ENCODE measurements around the gene MINDY4B. TPM values are rescaled to one million over a fixed set of nuclear protein-coding genes. Genes with fewer than 3 reads are reported as not detected.

Gene MINDY4B
- total RNA-seq, 4 donors from 2014 or later: not detected

- ATAC-seq (ENCODE audit: low FRiP score) (no peak), DNase-seq (ENCODE audit: low spot score) (no peak)
- no peak for TF ChIP-seq CTCF (IDR thresholded peaks at IDR 0.05)
Observed at GRCh38 chr3:150825192-150825915, 79.9 kb downstream of the MINDY4B start.

- DNase-seq (ENCODE audit: low spot score) (no peak), ATAC-seq (ENCODE audit: low FRiP score) (no peak)
- TF ChIP-seq CTCF (IDR thresholded peaks at IDR 0.05): no peak
Observed at GRCh38 chr3:150823277-150823676, 82.0 kb downstream of the MINDY4B start.

GRCh38 chr3:150822636-150823035, 82.6 kb downstream of the MINDY4B start:
- TF ChIP-seq CTCF (IDR thresholded peaks at IDR 0.05): no peak
- DNase-seq (ENCODE audit: low spot score) (no peak), ATAC-seq (ENCODE audit: low FRiP score) (no peak)

Other genes with a start within 250 kb of the MINDY4B start
- gene ERICH6, start 201.5 kb downstream of the MINDY4B start, total RNA-seq: not detected
- gene SIAH2, start 142.3 kb downstream of the MINDY4B start, total RNA-seq: 10 to 100 TPM; 30.6 to 45.3 (median 32.1) TPM
- gene CLRN1, start 67.3 kb upstream of the MINDY4B start, total RNA-seq: not detected
- gene MED12L, start 180.2 kb upstream of the MINDY4B start, total RNA-seq: under 1 TPM; 0.16 to 0.37 (median 0.31) TPM